GM21619 (cell line): ENCODE data around the gene SREBF1.
A peak's percentile ranks its signal among the peaks of the same experiment; 100 is the strongest.

ENCODE experiments used
- ATAC-seq: cut with Tn5 transposase; IDR thresholded peaks from one replicate; pipeline ENCODE4 v1.9.1; 2021; ENCODE audit not compliant: unreplicated experiment

The SREBF1 gene

GRCh38 chr17:17766077-17766743 is 70.6 kb downstream of the SREBF1 start:
- peak; percentile 62 for ATAC-seq

- ATAC-seq: no peak
Observed at GRCh38 chr17:17765359-17766076, 71.3 kb downstream of the SREBF1 start.

GRCh38 chr17:17763734-17764133 is 73.1 kb downstream of the SREBF1 start:
- ATAC-seq: no peak

GRCh38 chr17:17763136-17763535 is 73.7 kb downstream of the SREBF1 start:
- ATAC-seq: no peak

GRCh38 chr17:17762744-17763105 is 74.1 kb downstream of the SREBF1 start:
- ATAC-seq: no peak
